Stimulated activated CD4-positive, alpha-beta T cell treated with anti-CD3 and anti-CD28 coated beads, Interleukin-1b, Interleukin-23, amount 100 ng/mL, for 1 hour (primary cell): Measurements from ENCODE around the gene GRAP.
"Not testable (repeated sequence)": the region's sequence is repeated elsewhere in the genome, so short reads cannot be mapped to it uniquely, and the experiment has no call there.

ENCODE experiments used
- DNase-seq, 2 donors: peaks; one replicate each; pipeline ENCODE4 v3.0.0-alpha.2; 2020; ENCODE audit warnings: low read depth in 2 of 2

The GRAP gene

GRCh38 chr17:19042369-19042768 lies 4.4 kb downstream of the GRAP start:
- DNase-seq = not testable (repeated sequence)

- DNase-seq = not testable (repeated sequence)
These were observed 4.9 kb downstream of the GRAP start for GRCh38 chr17:19041871-19042270.

GRCh38 chr17:19040350-19040749 lies 6.4 kb downstream of the GRAP start:
- DNase-seq = not testable (repeated sequence)

- DNase-seq = not testable (repeated sequence)
These were observed 8.0 kb downstream of the GRAP start for GRCh38 chr17:19038730-19039129.

GRCh38 chr17:19038007-19038406 lies 8.8 kb downstream of the GRAP start:
- DNase-seq = not testable (repeated sequence)

- not testable (repeated sequence) for DNase-seq
These were observed 9.2 kb downstream of the GRAP start for GRCh38 chr17:19037547-19037946.

- DNase-seq = not testable (repeated sequence)
These were observed 10.6 kb downstream of the GRAP start for GRCh38 chr17:19036186-19036585.

- DNase-seq = not testable (repeated sequence)
These were observed 14.3 kb downstream of the GRAP start for GRCh38 chr17:19032377-19032988.

GRCh38 chr17:19031729-19032128 lies 15.0 kb downstream of the GRAP start:
- DNase-seq = peak in 1 of 2 donors; percentile 11

GRCh38 chr17:19030771-19031449 lies 15.8 kb downstream of the GRAP start:
- DNase-seq = not testable (repeated sequence)

GRCh38 chr17:19029740-19030139 lies 17.0 kb downstream of the GRAP start:
- DNase-seq = not testable (repeated sequence)

GRCh38 chr17:19028671-19029070 lies 18.1 kb downstream of the GRAP start:
- DNase-seq = not testable (repeated sequence)

GRCh38 chr17:19024101-19025078 lies 22.4 kb downstream of the GRAP start:
- DNase-seq = no peak

GRCh38 chr17:19023209-19023999 lies 23.4 kb downstream of the GRAP start:
- no peak for DNase-seq

- no peak for DNase-seq
These were observed 24.0 kb downstream of the GRAP start for GRCh38 chr17:19022747-19023146.

- DNase-seq = no peak
These were observed 24.6 kb downstream of the GRAP start for GRCh38 chr17:19022128-19022527.

GRCh38 chr17:19021622-19022083 lies 25.1 kb downstream of the GRAP start:
- DNase-seq = peak in 1 of 2 donors; percentile 32

- not testable (repeated sequence) for DNase-seq
These were observed 25.6 kb downstream of the GRAP start for GRCh38 chr17:19021011-19021621.

- no peak for DNase-seq
These were observed 26.7 kb downstream of the GRAP start for GRCh38 chr17:19020016-19020415.

- no peak for DNase-seq
These were observed 27.5 kb downstream of the GRAP start for GRCh38 chr17:19019041-19019941.
